ENCODE measurements around the gene OR1K1.

DNA sequence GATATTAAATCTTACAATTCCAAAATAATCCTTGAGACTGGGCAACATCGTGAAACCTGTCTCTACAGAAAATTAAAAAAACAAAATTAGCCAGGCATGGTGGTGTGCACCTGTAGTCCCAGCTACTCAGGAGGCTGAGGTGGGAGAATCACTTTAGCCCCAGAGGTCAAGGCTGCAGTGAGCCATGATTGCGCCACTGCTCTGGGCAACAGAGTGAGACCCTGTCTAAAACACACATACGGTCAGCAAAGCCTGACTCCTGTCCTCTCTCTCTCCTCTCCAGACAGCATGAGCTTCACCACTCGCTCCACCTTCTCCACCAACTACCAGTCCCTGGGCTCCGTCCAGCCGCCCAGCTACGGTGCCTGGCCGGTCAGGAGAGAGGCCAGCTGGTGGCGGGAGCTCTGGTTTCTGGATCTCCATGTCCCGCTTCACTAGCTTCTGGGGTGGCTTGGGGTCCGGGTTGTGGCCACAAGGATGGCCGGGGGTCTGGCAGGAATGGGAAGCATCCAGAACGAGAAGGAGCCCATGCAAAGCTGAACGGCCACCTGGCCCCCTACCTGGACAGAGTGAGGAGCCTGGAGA, 37.4 kb downstream of the OR1K1 start:
- TF ChIP-seq, protein P1, sequence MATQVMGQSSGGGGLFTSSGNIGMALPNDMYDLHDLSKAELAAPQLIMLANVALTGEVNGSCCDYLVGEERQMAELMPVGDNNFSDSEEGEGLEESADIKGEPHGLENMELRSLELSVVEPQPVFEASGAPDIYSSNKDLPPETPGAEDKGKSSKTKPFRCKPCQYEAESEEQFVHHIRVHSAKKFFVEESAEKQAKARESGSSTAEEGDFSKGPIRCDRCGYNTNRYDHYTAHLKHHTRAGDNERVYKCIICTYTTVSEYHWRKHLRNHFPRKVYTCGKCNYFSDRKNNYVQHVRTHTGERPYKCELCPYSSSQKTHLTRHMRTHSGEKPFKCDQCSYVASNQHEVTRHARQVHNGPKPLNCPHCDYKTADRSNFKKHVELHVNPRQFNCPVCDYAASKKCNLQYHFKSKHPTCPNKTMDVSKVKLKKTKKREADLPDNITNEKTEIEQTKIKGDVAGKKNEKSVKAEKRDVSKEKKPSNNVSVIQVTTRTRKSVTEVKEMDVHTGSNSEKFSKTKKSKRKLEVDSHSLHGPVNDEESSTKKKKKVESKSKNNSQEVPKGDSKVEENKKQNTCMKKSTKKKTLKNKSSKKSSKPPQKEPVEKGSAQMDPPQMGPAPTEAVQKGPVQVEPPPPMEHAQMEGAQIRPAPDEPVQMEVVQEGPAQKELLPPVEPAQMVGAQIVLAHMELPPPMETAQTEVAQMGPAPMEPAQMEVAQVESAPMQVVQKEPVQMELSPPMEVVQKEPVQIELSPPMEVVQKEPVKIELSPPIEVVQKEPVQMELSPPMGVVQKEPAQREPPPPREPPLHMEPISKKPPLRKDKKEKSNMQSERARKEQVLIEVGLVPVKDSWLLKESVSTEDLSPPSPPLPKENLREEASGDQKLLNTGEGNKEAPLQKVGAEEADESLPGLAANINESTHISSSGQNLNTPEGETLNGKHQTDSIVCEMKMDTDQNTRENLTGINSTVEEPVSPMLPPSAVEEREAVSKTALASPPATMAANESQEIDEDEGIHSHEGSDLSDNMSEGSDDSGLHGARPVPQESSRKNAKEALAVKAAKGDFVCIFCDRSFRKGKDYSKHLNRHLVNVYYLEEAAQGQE (IDR thresholded peaks at IDR 0.05; ENCODE audit: low read depth, low read length), result no peak
- no peak for TF ChIP-seq KDM1A (IDR thresholded peaks at IDR 0.05; ENCODE audit: borderline replicate concordance)

Measured in GM12878 (cell line).